GM19023 (cell line): ENCODE results near the gene PSMB5.
"Not testable (repeated sequence)": the region's sequence is repeated elsewhere in the genome, so short reads cannot be mapped to it uniquely, and the experiment has no call there.

Experiments
- ATAC-seq: cut with Tn5 transposase; IDR thresholded peaks from one replicate; pipeline ENCODE4 v1.9.1; 2021; ENCODE audit warnings: mild to moderate bottlenecking, moderate library complexity; ENCODE audit not compliant: unreplicated experiment

PSMB5 gene

GRCh38 chr14:23020143-23021128, 14.3 kb downstream of the PSMB5 start:
- ATAC-seq: no peak

GRCh38 chr14:23018107-23018506, 16.6 kb downstream of the PSMB5 start:
- no peak for ATAC-seq

GRCh38 chr14:23017091-23017490, 17.6 kb downstream of the PSMB5 start:
- ATAC-seq: no peak

GRCh38 chr14:23015618-23016017, 19.1 kb downstream of the PSMB5 start:
- ATAC-seq: no peak

GRCh38 chr14:23013749-23014054, 21.0 kb downstream of the PSMB5 start:
- ATAC-seq: not testable (repeated sequence)

GRCh38 chr14:23013054-23013748, 21.5 kb downstream of the PSMB5 start:
- ATAC-seq: no peak

GRCh38 chr14:23009939-23010726, 24.6 kb downstream of the PSMB5 start, which contains the start of gene C14orf93:
C14orf93 (minus strand) TSS chr14:23010143; CDS start chr14:22999023, 11,120 bp downstream.
- ATAC-seq: no peak

GRCh38 chr14:23009483-23009938, 25.2 kb downstream of the PSMB5 start:
- no peak for ATAC-seq

- no peak for ATAC-seq
Measured at GRCh38 chr14:23008831-23009230, 25.9 kb downstream of the PSMB5 start.

GRCh38 chr14:23006544-23007419, 27.9 kb downstream of the PSMB5 start:
- peak; percentile 97 for ATAC-seq

- ATAC-seq: no peak
Measured at GRCh38 chr14:23006188-23006534, 28.5 kb downstream of the PSMB5 start.

GRCh38 chr14:23005451-23006187, 29.1 kb downstream of the PSMB5 start:
- no peak for ATAC-seq

GRCh38 chr14:23004274-23004673, 30.4 kb downstream of the PSMB5 start:
- not testable (repeated sequence) for ATAC-seq

GRCh38 chr14:23002592-23002991, 32.1 kb downstream of the PSMB5 start:
- ATAC-seq: no peak

GRCh38 chr14:23000860-23001259, 33.8 kb downstream of the PSMB5 start:
- no peak for ATAC-seq

- ATAC-seq: no peak
Measured at GRCh38 chr14:22998329-22999012, 36.2 kb downstream of the PSMB5 start.

- no peak for ATAC-seq
Measured at GRCh38 chr14:22997676-22998323, 36.9 kb downstream of the PSMB5 start.
